ENCODE results near the gene GOLGA3.

The GOLGA3 gene

GRCh38 chr12:132835076-132836025 lies 6.7 kb upstream of the GOLGA3 start:
- TF ChIP-seq NFIC (IDR thresholded peaks at IDR 0.05) (no peak), EP300 (IDR thresholded peaks at IDR 0.05; ENCODE audit: borderline replicate concordance) (no peak), TEAD4 (IDR thresholded peaks at IDR 0.05) (no peak), TAF1 (IDR thresholded peaks at IDR 0.05; ENCODE audit: low read depth) (no peak), ZBTB7A (IDR thresholded peaks at IDR 0.05; ENCODE audit: low read depth) (no peak), TCF12 (IDR thresholded peaks at IDR 0.05; ENCODE audit: low read depth) (no peak), CEBPB (IDR thresholded peaks at IDR 0.05) (no peak)

- TF ChIP-seq FOXM1 (IDR thresholded peaks at IDR 0.05; ENCODE audit: borderline replicate concordance, low read depth): no peak
- TF ChIP-seq TAF1 (IDR thresholded peaks at IDR 0.05; ENCODE audit: low read depth): no peak
- no peak for TF ChIP-seq TCF12 (IDR thresholded peaks at IDR 0.05; ENCODE audit: low read depth)
- TF ChIP-seq, protein P1, sequence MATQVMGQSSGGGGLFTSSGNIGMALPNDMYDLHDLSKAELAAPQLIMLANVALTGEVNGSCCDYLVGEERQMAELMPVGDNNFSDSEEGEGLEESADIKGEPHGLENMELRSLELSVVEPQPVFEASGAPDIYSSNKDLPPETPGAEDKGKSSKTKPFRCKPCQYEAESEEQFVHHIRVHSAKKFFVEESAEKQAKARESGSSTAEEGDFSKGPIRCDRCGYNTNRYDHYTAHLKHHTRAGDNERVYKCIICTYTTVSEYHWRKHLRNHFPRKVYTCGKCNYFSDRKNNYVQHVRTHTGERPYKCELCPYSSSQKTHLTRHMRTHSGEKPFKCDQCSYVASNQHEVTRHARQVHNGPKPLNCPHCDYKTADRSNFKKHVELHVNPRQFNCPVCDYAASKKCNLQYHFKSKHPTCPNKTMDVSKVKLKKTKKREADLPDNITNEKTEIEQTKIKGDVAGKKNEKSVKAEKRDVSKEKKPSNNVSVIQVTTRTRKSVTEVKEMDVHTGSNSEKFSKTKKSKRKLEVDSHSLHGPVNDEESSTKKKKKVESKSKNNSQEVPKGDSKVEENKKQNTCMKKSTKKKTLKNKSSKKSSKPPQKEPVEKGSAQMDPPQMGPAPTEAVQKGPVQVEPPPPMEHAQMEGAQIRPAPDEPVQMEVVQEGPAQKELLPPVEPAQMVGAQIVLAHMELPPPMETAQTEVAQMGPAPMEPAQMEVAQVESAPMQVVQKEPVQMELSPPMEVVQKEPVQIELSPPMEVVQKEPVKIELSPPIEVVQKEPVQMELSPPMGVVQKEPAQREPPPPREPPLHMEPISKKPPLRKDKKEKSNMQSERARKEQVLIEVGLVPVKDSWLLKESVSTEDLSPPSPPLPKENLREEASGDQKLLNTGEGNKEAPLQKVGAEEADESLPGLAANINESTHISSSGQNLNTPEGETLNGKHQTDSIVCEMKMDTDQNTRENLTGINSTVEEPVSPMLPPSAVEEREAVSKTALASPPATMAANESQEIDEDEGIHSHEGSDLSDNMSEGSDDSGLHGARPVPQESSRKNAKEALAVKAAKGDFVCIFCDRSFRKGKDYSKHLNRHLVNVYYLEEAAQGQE (IDR thresholded peaks at IDR 0.05; ENCODE audit: low read depth): no peak
- TF ChIP-seq RAD21 (IDR thresholded peaks at IDR 0.05; ENCODE audit: low read depth): no peak
- no peak for TF ChIP-seq EP300 (IDR thresholded peaks at IDR 0.05; ENCODE audit: borderline replicate concordance)
- TF ChIP-seq CREB1 (IDR thresholded peaks at IDR 0.05; ENCODE audit: low read depth): no peak
- no peak for TF ChIP-seq CEBPB (IDR thresholded peaks at IDR 0.05)
- no peak for TF ChIP-seq MAX (IDR thresholded peaks at IDR 0.05)
- no peak for TF ChIP-seq USF1 (IDR thresholded peaks at IDR 0.05)
- no peak for TF ChIP-seq ZBTB7A (IDR thresholded peaks at IDR 0.05; ENCODE audit: low read depth)
Measured at GRCh38 chr12:132834181-132834711, 5.6 kb upstream of the GOLGA3 start.

DNA sequence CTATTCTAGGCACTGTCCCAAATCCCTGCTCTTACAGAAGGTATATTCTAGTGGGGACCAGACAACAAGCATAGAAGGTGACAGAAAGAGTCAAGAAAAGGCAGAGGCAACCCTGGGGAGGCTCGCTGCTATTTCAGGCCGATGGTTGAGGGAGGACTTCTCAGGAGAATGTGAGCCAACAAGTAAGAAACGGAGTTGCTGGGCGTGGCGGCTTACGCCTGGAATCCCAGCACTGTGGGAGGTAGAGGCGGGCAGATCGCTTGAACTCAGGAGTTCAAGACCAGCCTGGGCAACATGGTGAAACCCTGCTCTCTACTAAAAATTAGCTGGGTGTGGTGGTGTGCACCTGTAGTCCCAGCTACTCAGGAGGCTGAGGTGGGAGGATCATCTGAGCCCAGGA lies 4.7 kb upstream of the GOLGA3 start:
- TF ChIP-seq TEAD4 (IDR thresholded peaks at IDR 0.05) (no peak), CEBPB (IDR thresholded peaks at IDR 0.05) (no peak), USF1 (IDR thresholded peaks at IDR 0.05) (no peak), ZBTB7A (IDR thresholded peaks at IDR 0.05; ENCODE audit: low read depth) (no peak), FOXM1 (IDR thresholded peaks at IDR 0.05; ENCODE audit: borderline replicate concordance, low read depth) (no peak), EGR1 (IDR thresholded peaks at IDR 0.05) (no peak), NFIC (IDR thresholded peaks at IDR 0.05) (no peak)
- TF ChIP-seq, protein P1 (IDR thresholded peaks at IDR 0.05; ENCODE audit: low read depth): no peak

- no peak for TF ChIP-seq EGR1 (IDR thresholded peaks at IDR 0.05)
- no peak for TF ChIP-seq CREB1 (IDR thresholded peaks at IDR 0.05; ENCODE audit: low read depth)
- TF ChIP-seq FOXM1 (IDR thresholded peaks at IDR 0.05; ENCODE audit: borderline replicate concordance, low read depth): no peak
- TF ChIP-seq, protein P1 (IDR thresholded peaks at IDR 0.05; ENCODE audit: low read depth): no peak
- no peak for TF ChIP-seq TCF12 (IDR thresholded peaks at IDR 0.05; ENCODE audit: low read depth)
- no peak for TF ChIP-seq MAX (IDR thresholded peaks at IDR 0.05)
- no peak for TF ChIP-seq TAF1 (IDR thresholded peaks at IDR 0.05; ENCODE audit: low read depth)
- TF ChIP-seq RAD21 (IDR thresholded peaks at IDR 0.05; ENCODE audit: low read depth): no peak
- TF ChIP-seq ZBTB7A (IDR thresholded peaks at IDR 0.05; ENCODE audit: low read depth): no peak
- TF ChIP-seq YY1 (IDR thresholded peaks at IDR 0.05; ENCODE audit: low read depth): no peak
- TF ChIP-seq TEAD4 (IDR thresholded peaks at IDR 0.05): no peak
- TF ChIP-seq EP300 (IDR thresholded peaks at IDR 0.05; ENCODE audit: borderline replicate concordance): no peak
- TF ChIP-seq USF1 (IDR thresholded peaks at IDR 0.05): no peak
- TF ChIP-seq CEBPB (IDR thresholded peaks at IDR 0.05): no peak
Measured at GRCh38 chr12:132831771-132832170, 3.1 kb upstream of the GOLGA3 start.
